Esophagus muscularis mucosa (tissue), 4 donors: ENCODE data around the gene CNNM1.

Source experiments
- EP300 ChIP-seq: sonication (generic); formaldehyde crosslinking; IDR thresholded peaks from one replicate; pipeline ENCODE4 v1.6.1; 2017; ENCODE audit warnings: antibody characterized with exemption
- POLR2A ChIP-seq: fragments of 450-650 bp; IDR thresholded peaks from one replicate; pipeline ENCODE4 v1.6.1; 2017; ENCODE audit warnings: antibody characterized with exemption, moderate library complexity, mild to moderate bottlenecking, low read depth
- POLR2AphosphoS5 ChIP-seq, 2 donors: sonication (generic); formaldehyde crosslinking; IDR thresholded peaks; one replicate each; pipeline ENCODE4 v1.6.1; 2017; ENCODE audit warnings: antibody characterized with exemption in 2 of 2
- TF ChIP-seq, protein P1 (sequence below), 3 experiments: fragments of 200-600 bp in 2 of 3; fragments of 450-650 bp in 1 of 3; sonication (generic) in 2 of 3; IDR thresholded peaks; one replicate each; pipeline ENCODE4 v1.5.1; 2017 to 2019; ENCODE audit warnings: antibody characterized with exemption in 3 of 3, mild to moderate bottlenecking in 2 of 3, moderate library complexity in 1 of 3

DNA sequence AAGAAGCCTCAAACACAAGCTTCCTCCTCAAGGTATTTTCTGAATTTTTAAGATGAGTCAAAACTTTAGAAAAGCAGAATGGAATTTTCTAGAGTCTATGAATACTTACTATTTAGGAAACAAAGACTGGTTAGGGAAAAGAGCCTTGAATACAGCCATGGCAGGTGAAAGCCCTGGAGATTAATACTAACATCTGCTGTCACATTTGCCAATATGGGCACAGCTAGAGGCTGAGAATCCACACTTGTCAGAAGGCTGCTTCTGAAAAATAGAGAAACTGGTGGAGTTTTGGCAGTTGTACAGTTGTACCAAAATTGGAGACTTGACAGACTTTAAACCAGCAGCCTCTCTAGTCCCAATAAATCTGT is 24.3 kb upstream of the CNNM1 start:
- TF ChIP-seq, protein P1, sequence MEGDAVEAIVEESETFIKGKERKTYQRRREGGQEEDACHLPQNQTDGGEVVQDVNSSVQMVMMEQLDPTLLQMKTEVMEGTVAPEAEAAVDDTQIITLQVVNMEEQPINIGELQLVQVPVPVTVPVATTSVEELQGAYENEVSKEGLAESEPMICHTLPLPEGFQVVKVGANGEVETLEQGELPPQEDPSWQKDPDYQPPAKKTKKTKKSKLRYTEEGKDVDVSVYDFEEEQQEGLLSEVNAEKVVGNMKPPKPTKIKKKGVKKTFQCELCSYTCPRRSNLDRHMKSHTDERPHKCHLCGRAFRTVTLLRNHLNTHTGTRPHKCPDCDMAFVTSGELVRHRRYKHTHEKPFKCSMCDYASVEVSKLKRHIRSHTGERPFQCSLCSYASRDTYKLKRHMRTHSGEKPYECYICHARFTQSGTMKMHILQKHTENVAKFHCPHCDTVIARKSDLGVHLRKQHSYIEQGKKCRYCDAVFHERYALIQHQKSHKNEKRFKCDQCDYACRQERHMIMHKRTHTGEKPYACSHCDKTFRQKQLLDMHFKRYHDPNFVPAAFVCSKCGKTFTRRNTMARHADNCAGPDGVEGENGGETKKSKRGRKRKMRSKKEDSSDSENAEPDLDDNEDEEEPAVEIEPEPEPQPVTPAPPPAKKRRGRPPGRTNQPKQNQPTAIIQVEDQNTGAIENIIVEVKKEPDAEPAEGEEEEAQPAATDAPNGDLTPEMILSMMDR (IDR thresholded peaks at IDR 0.05), result no peak
- no peak for TF ChIP-seq POLR2A
- TF ChIP-seq EP300, result no peak
- TF ChIP-seq POLR2AphosphoS5 (IDR thresholded peaks at IDR 0.05), result no peak
